ENCODE data around the gene PITX2.
A peak's percentile ranks its signal among the peaks of the same experiment; 100 is the strongest.

PITX2 gene

GRCh38 chr4:110624398-110624780 lies 1.5 kb upstream of the PITX2 start:
- no peak for DNase-seq
- no peak for ATAC-seq

- DNase-seq (no peak), ATAC-seq (no peak)
These were observed 981 bp upstream of the PITX2 start for GRCh38 chr4:110623718-110624397.

GRCh38 chr4:110621839-110622751 lies 782 bp downstream of the PITX2 start:
- ATAC-seq (no peak), DNase-seq (no peak)

GRCh38 chr4:110621328-110621812 lies 1.5 kb downstream of the PITX2 start:
- ATAC-seq (no peak), DNase-seq (no peak)

GRCh38 chr4:110620691-110621327 lies 2.1 kb downstream of the PITX2 start:
- ATAC-seq, result peak; percentile 38
- no peak for DNase-seq

GRCh38 chr4:110620322-110620690 lies 2.6 kb downstream of the PITX2 start:
- no peak for ATAC-seq

GRCh38 chr4:110619463-110620247 lies 3.2 kb downstream of the PITX2 start:
- DNase-seq (no peak), ATAC-seq (no peak)

More at GRCh38 chr4:110620322-110620690, 2.6 kb downstream of the PITX2 start:
- no peak for DNase-seq

GRCh38 chr4:110618581-110619462 lies 4.1 kb downstream of the PITX2 start:
- ATAC-seq, result no peak
- no peak for DNase-seq

GRCh38 chr4:110617646-110618580 lies 5.0 kb downstream of the PITX2 start:
- DNase-seq (no peak), ATAC-seq (no peak)

GRCh38 chr4:110617075-110617640 lies 5.7 kb downstream of the PITX2 start:
- ATAC-seq, result no peak
- DNase-seq, result no peak

GRCh38 chr4:110616238-110617074 lies 6.4 kb downstream of the PITX2 start:
- DNase-seq (no peak), ATAC-seq (no peak)

GRCh38 chr4:110615353-110616237 lies 7.3 kb downstream of the PITX2 start:
- DNase-seq (no peak), ATAC-seq (no peak)

- ATAC-seq (no peak), DNase-seq (no peak)
These were observed 7.9 kb downstream of the PITX2 start for GRCh38 chr4:110614976-110615352.

GRCh38 chr4:110614173-110614963 lies 8.5 kb downstream of the PITX2 start:
- no peak for DNase-seq
- ATAC-seq, result no peak

GRCh38 chr4:110613745-110614144 lies 9.1 kb downstream of the PITX2 start:
- no peak for ATAC-seq
- no peak for DNase-seq

GRCh38 chr4:110612631-110613269 lies 10.1 kb downstream of the PITX2 start:
- DNase-seq (no peak), ATAC-seq (no peak)

Measured in stimulated activated naive CD8-positive, alpha-beta T cell treated with anti-CD3 and anti-CD28 coated beads, Interleukin-15, Interleukin-2, amounts not matched to agents 100 U/mL and 50 U/mL, for 24 hours (primary cell).